SK-N-SH (cell line): Measurements from ENCODE around the gene MACROD2.

Experiments
- CTCF ChIP-seq: fragments of 200-600 bp; sonication (generic); IDR thresholded peaks from 2 replicates; pipeline ENCODE4 v1.6.1; 2017; ENCODE audit warnings: antibody characterized with exemption, mild to moderate bottlenecking, moderate library complexity
- EP300 ChIP-seq, 2 experiments: IDR thresholded peaks; 2 replicates each; pipeline versions ENCODE4 v1.4.0 to v1.6.1; 2012; ENCODE audit warnings: borderline replicate concordance in 1 of 2, low read depth in 1 of 2, low read length in 1 of 2
- FOSL2 ChIP-seq: IDR thresholded peaks from 2 replicates; pipeline ENCODE4 v1.4.0; 2012; ENCODE audit warnings: low read depth, mild to moderate bottlenecking, moderate library complexity, borderline replicate concordance
- FOXM1 ChIP-seq: IDR thresholded peaks from 2 replicates; pipeline ENCODE4 v1.4.0; 2012; ENCODE audit warnings: low read depth, mild to moderate bottlenecking
- IRF3 ChIP-seq: fragments of 150-350 bp; IDR thresholded peaks from 2 replicates; pipeline ENCODE4 v1.6.1; 2016; ENCODE audit warnings: mild to moderate bottlenecking, low read depth, low read length
- JUND ChIP-seq: IDR thresholded peaks from 2 replicates; pipeline ENCODE4 v1.4.0; 2012
- MAX ChIP-seq: IDR thresholded peaks from 2 replicates; pipeline ENCODE4 v1.4.0; 2012; ENCODE audit warnings: low read depth
- MEF2A ChIP-seq: IDR thresholded peaks from 2 replicates; pipeline ENCODE4 v1.4.0; 2012; ENCODE audit warnings: low read depth, borderline replicate concordance
- NFIC ChIP-seq: IDR thresholded peaks from 2 replicates; pipeline ENCODE4 v1.4.0; 2012; ENCODE audit warnings: borderline replicate concordance
- POLR2AphosphoS5 ChIP-seq: IDR thresholded peaks from 2 replicates; pipeline ENCODE4 v1.6.1; 2012; ENCODE audit warnings: low read depth, low read length
- REST ChIP-seq: IDR thresholded peaks from 2 replicates; pipeline ENCODE4 v1.6.1; 2012; ENCODE audit warnings: mild to moderate bottlenecking, low read depth, low read length, moderate library complexity
- SMC3 ChIP-seq: IDR thresholded peaks from 2 replicates; pipeline ENCODE4 v1.6.1; 2012; ENCODE audit warnings: low read depth, low read length, improper control_type of control experiment
- TAF1 ChIP-seq: IDR thresholded peaks from 2 replicates; pipeline ENCODE4 v1.6.1; 2012; ENCODE audit warnings: low read depth, mild to moderate bottlenecking, low read length, moderate library complexity, borderline replicate concordance
- ZBTB33 ChIP-seq: IDR thresholded peaks from 2 replicates; pipeline ENCODE4 v1.4.0; 2012; ENCODE audit warnings: low read depth, borderline replicate concordance

- TF ChIP-seq POLR2AphosphoS5 (no peak), CTCF (no peak), MAX (no peak), JUND (no peak), ZBTB33 (no peak), MEF2A (no peak), REST (no peak), IRF3 (no peak), NFIC (no peak), EP300 (IDR thresholded peaks at IDR 0.05; ENCODE audit: borderline replicate concordance in 1 of 2, low read depth in 1 of 2, low read length in 1 of 2) (no peak), TAF1 (no peak), FOXM1 (no peak), FOSL2 (no peak), SMC3 (no peak)
Measured at GRCh38 chr20:16083639-16084280, 2088.4 kb downstream of the MACROD2 start.
